Ishikawa (cell line): ENCODE data around the gene MRPL14.

Source experiments
- CEBPB ChIP-seq: IDR thresholded peaks from 2 replicates; pipeline ENCODE4 v1.6.1; 2012
- CREB1 ChIP-seq: IDR thresholded peaks from 2 replicates; pipeline ENCODE4 v1.6.1; 2012; ENCODE audit warnings: low read depth
- EP300 ChIP-seq: IDR thresholded peaks from 2 replicates; pipeline ENCODE4 v1.6.1; 2012; ENCODE audit warnings: borderline replicate concordance
- FOXM1 ChIP-seq: IDR thresholded peaks from 2 replicates; pipeline ENCODE4 v1.6.1; 2012; ENCODE audit warnings: low read depth, borderline replicate concordance
- MAX ChIP-seq: IDR thresholded peaks from 2 replicates; pipeline ENCODE4 v1.6.1; 2012
- NFIC ChIP-seq: IDR thresholded peaks from 2 replicates; pipeline ENCODE4 v1.6.1; 2012
- RAD21 ChIP-seq: IDR thresholded peaks from 2 replicates; pipeline ENCODE4 v1.6.1; 2012; ENCODE audit warnings: low read depth
- REST ChIP-seq: IDR thresholded peaks from 2 replicates; pipeline ENCODE4 v1.6.1; 2012; ENCODE audit warnings: low read depth, mild to moderate bottlenecking
- TAF1 ChIP-seq: IDR thresholded peaks from 2 replicates; pipeline ENCODE4 v1.6.1; 2012; ENCODE audit warnings: low read depth, mild to moderate bottlenecking
- TCF12 ChIP-seq: IDR thresholded peaks from 2 replicates; pipeline ENCODE4 v1.6.1; 2012; ENCODE audit warnings: low read depth
- TEAD4 ChIP-seq: IDR thresholded peaks from 2 replicates; pipeline ENCODE4 v1.6.1; 2012
- USF1 ChIP-seq: IDR thresholded peaks from 2 replicates; pipeline ENCODE4 v1.6.1; 2012
- YY1 ChIP-seq: IDR thresholded peaks from 2 replicates; pipeline ENCODE4 v1.6.1; 2012; ENCODE audit warnings: low read depth

- TF ChIP-seq RAD21 (peak; percentile 92), CEBPB (no peak), CREB1 (no peak), YY1 (peak; percentile 53; the same call in 1 of the 2 replicates), TCF12 (no peak), EP300 (no peak), MAX (no peak), REST (no peak), FOXM1 (no peak), TAF1 (no peak), NFIC (no peak), TEAD4 (no peak), USF1 (no peak)
Measured at GRCh38 chr6:44096612-44097011, 30.6 kb downstream of the MRPL14 start.
